T-helper 17 cell (primary cell): Measurements from ENCODE around the gene UQCC2. TPM values are rescaled to one million over a fixed set of nuclear protein-coding genes. Genes with fewer than 3 reads are reported as not detected.

Experiments used
- ATAC-seq: fragments of 150-1000 bp; cut with Tn5 transposase; 2 replicates; pipeline ENCODE4 v1.10.0; 2021; ENCODE audit warnings: mild to moderate bottlenecking, moderate library complexity
- DNase-seq, 3 donors: peaks; one replicate each; pipeline versions ENCODE4 v3.0.0 to v3.0.0-alpha.2; 2020 to 2021
- H3K9me3 ChIP-seq: one replicate; pipeline ENCODE4 v1.7.0; 2013; ENCODE audit warnings: low read length, mild to moderate bottlenecking; ENCODE audit not compliant: control insufficient read depth, poor library complexity, severe bottlenecking
- H3K27ac Mint-ChIP-seq: one replicate; pipeline ENCODE4 v1.8.0; 2022; ENCODE audit warnings: mild to moderate bottlenecking, moderate library complexity, mixed read lengths
- H3K27me3 Mint-ChIP-seq: one replicate; pipeline ENCODE4 v1.8.0; 2022; ENCODE audit warnings: mixed read lengths
- H3K36me3 Mint-ChIP-seq: one replicate; pipeline ENCODE4 v1.8.0; 2022; ENCODE audit warnings: low read depth, mixed read lengths
- H3K4me1 Mint-ChIP-seq: one replicate; pipeline ENCODE4 v1.8.0; 2022; ENCODE audit warnings: mild to moderate bottlenecking, mixed read lengths
- H3K4me3 Mint-ChIP-seq: one replicate; pipeline ENCODE4 v1.8.0; 2022; ENCODE audit warnings: mild to moderate bottlenecking, moderate library complexity, mixed read lengths
- total RNA-seq, 4 donors: library from RNA in 2 of 4; stranded (reverse) in 2 of 4; gene quantifications; one replicate each; pipeline ENCODE4 v1.2.3 and lab custom pipeline; 2022 to 2026

The UQCC2 gene
- total RNA-seq, 2 donors from 2014 or later = 17.3 to 19.8 TPM

DNA sequence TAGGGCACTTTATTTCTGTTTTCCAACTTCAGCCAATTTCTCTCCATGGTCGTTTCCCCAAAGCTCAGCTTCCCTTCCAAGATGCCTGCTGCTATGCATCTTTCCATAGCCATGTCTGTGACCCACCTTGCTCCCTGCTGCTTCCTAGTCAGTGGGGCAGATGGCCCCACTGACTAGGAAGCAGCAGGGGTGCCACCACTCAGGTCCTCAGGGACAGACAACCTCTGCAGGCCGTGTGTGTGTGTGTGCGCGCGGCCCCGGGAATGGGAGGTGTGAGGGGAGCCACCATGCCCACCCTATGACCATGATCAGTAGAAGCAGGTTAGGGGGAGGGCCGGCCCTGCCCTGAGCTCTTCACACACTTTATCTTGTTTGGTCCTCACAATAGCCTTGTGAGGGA lies 37.9 kb upstream of the UQCC2 start:
- peaks cover 12% of the 10 kb centered on the region for H3K4me1 Mint-ChIP-seq
- no peak overlapping the region for H3K4me3 Mint-ChIP-seq
- H3K9me3 ChIP-seq = no peaks in the 10 kb centered on the region
- H3K27ac Mint-ChIP-seq = no peak overlapping the region
- no peak for DNase-seq
- H3K27me3 Mint-ChIP-seq = peaks cover 21% of the 10 kb centered on the region
- H3K36me3 Mint-ChIP-seq = no peaks in the 10 kb centered on the region
- no peak for ATAC-seq

GRCh38 chr6:33748841-33749240 lies 37.3 kb upstream of the UQCC2 start:
- H3K9me3 ChIP-seq = no peaks in the 10 kb centered on the region
- Mint-ChIP-seq H3K27me3 (peaks cover 26% of the 10 kb centered on the region), H3K27ac (no peak overlapping the region), H3K4me1 (peaks cover 15% of the 10 kb centered on the region), H3K36me3 (no peaks in the 10 kb centered on the region), H3K4me3 (no peak overlapping the region)
- no peak for ATAC-seq
- DNase-seq = no peak

GRCh38 chr6:33747823-33748222 lies 36.3 kb upstream of the UQCC2 start:
- Mint-ChIP-seq H3K4me3 (no peak overlapping the region), H3K4me1 (peaks cover 15% of the 10 kb centered on the region), H3K27ac (peak overlapping the region; percentile 32), H3K27me3 (peaks cover 32% of the 10 kb centered on the region), H3K36me3 (no peaks in the 10 kb centered on the region)
- no peak for ATAC-seq
- no peaks in the 10 kb centered on the region for H3K9me3 ChIP-seq
- no peak for DNase-seq

GRCh38 chr6:33746651-33747100 lies 35.2 kb upstream of the UQCC2 start, which contains the start of gene IP6K3:
IP6K3 (minus strand) TSS chr6:33746905; CDS start chr6:33735476, 11,429 bp downstream.
- no peak for ATAC-seq
- peaks cover 15% of the 10 kb centered on the region for H3K4me1 Mint-ChIP-seq
- H3K9me3 ChIP-seq = no peaks in the 10 kb centered on the region
- no peaks in the 10 kb centered on the region for H3K36me3 Mint-ChIP-seq
- H3K4me3 Mint-ChIP-seq = no peak within 1 kb of the TSS
- H3K27ac Mint-ChIP-seq = peak within 1 kb of the TSS; percentile 32
- no peak for DNase-seq
- peaks cover 40% of the 10 kb centered on the region for H3K27me3 Mint-ChIP-seq

- H3K27me3 Mint-ChIP-seq = peaks cover 40% of the 10 kb centered on the region
- H3K9me3 ChIP-seq = no peaks in the 10 kb centered on the region
- ATAC-seq (no peak), DNase-seq (no peak)
- H3K36me3 Mint-ChIP-seq = no peaks in the 10 kb centered on the region
- no peak overlapping the region for H3K4me3 Mint-ChIP-seq
- H3K4me1 Mint-ChIP-seq = peaks cover 15% of the 10 kb centered on the region
- no peak overlapping the region for H3K27ac Mint-ChIP-seq
Observed at GRCh38 chr6:33746036-33746600, 34.6 kb upstream of the UQCC2 start.

DNA sequence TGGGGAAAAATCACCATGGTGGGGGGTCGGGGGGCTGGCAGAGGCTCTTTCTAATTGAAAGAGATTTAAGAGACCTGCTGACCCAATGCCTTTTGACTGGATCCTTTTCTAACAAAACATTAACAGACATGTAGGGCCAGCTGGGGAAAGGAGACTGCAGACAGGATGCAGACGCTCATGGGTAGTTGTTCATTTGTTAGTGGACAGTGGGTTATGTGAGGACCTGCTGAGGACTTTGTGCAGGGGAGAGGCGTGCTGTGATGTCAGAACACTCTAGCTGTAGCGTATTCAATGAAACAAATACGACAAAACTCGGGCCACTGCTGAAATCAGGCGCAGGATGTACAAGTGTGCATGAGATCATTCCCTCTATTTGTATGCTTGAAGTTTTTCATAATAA lies 34.0 kb upstream of the UQCC2 start:
- Mint-ChIP-seq H3K4me1 (peaks cover 10% of the 10 kb centered on the region), H3K27ac (no peak overlapping the region), H3K4me3 (no peak overlapping the region)

DNA sequence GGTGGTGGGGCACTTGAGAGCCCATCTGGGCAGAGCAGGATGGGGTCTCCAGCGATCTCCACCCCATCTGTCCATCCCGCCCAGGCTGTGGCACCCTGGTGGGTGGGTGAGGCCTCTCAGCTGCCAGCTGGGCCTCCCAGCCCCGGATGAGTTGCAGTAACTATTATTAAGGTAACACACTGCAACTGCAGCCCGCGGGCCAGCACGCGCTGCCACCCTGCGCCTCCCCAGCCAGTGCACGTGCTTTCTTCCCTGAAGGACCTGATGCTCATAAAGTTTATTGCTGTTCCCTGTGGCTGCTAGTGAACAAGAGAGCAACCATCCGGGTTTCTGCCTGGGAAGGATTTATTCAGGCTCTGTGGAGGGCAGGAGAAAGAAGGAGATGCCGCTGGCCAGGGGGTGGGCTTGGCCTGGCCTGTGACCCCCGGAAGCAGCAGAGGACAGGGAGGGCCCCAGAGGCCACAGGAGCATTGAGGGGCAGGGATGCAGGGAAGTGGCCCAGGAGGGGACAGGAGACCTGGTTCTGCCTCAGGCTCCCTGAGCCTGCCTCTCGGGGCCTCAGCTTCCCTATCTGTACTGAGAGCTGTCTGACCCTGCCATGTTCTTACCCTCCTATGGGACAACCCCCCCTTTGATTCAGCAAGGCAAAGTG lies 33.5 kb upstream of the UQCC2 start:
- H3K4me3 Mint-ChIP-seq = no peak overlapping the region
- DNase-seq (no peak), ATAC-seq (no peak)
- no peak overlapping the region for H3K27ac Mint-ChIP-seq
- H3K9me3 ChIP-seq = no peaks in the 10 kb centered on the region
- peaks cover 37% of the 10 kb centered on the region for H3K27me3 Mint-ChIP-seq
- no peaks in the 10 kb centered on the region for H3K36me3 Mint-ChIP-seq
- H3K4me1 Mint-ChIP-seq = peaks cover 6% of the 10 kb centered on the region

More for the DNA sequence above, 34.0 kb upstream of the UQCC2 start:
- ATAC-seq = no peak
- H3K9me3 ChIP-seq = no peaks in the 10 kb centered on the region
- H3K27me3 Mint-ChIP-seq = peaks cover 40% of the 10 kb centered on the region
- no peaks in the 10 kb centered on the region for H3K36me3 Mint-ChIP-seq
- no peak for DNase-seq

- DNase-seq (peak; percentile 51 to 54 (median 53)), ATAC-seq (peak; percentile 89)
- Mint-ChIP-seq H3K4me3 (no peak overlapping the region), H3K27ac (no peak overlapping the region), H3K4me1 (peaks cover 6% of the 10 kb centered on the region), H3K27me3 (peaks cover 33% of the 10 kb centered on the region), H3K36me3 (no peaks in the 10 kb centered on the region)
- H3K9me3 ChIP-seq = no peaks in the 10 kb centered on the region
Observed at GRCh38 chr6:33744001-33744848, 32.7 kb upstream of the UQCC2 start.

DNA sequence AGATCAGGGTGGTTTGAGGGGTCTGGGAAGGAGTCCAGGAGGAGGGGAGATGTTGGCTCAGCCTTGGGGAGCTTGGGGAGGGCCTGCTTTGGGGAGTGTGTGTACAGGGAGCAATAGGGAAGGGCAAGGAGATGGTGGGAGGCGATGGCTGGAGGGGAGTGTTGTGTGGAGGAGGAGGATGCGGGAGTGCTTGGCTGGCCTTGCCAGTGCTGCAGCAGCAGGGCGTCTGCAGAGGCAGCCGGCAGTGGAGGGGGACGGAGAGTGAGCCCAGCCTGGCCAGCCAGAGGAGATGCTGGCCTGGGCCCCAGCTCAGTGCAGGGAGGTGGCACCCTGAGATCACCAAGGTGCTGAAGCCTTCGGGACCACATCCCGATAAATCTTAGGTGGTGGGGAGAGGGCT lies 31.3 kb upstream of the UQCC2 start:
- no peak overlapping the region for H3K4me3 Mint-ChIP-seq
- no peak for DNase-seq
- no peaks in the 10 kb centered on the region for H3K9me3 ChIP-seq
- peaks cover 6% of the 10 kb centered on the region for H3K4me1 Mint-ChIP-seq
- no peaks in the 10 kb centered on the region for H3K36me3 Mint-ChIP-seq
- ATAC-seq = no peak
- H3K27me3 Mint-ChIP-seq = peaks cover 28% of the 10 kb centered on the region
- no peak overlapping the region for H3K27ac Mint-ChIP-seq

- no peak overlapping the region for H3K27ac Mint-ChIP-seq
- H3K36me3 Mint-ChIP-seq = no peaks in the 10 kb centered on the region
- H3K4me1 Mint-ChIP-seq = peaks cover 4% of the 10 kb centered on the region
- H3K27me3 Mint-ChIP-seq = peaks cover 20% of the 10 kb centered on the region
- DNase-seq (no peak), ATAC-seq (no peak)
- H3K4me3 Mint-ChIP-seq = no peak overlapping the region
- no peaks in the 10 kb centered on the region for H3K9me3 ChIP-seq
Observed at GRCh38 chr6:33742092-33742491, 30.6 kb upstream of the UQCC2 start.

GRCh38 chr6:33740794-33741193 lies 29.3 kb upstream of the UQCC2 start:
- Mint-ChIP-seq H3K4me1 (peaks cover 4% of the 10 kb centered on the region), H3K4me3 (no peak overlapping the region), H3K27ac (no peak overlapping the region), H3K36me3 (no peaks in the 10 kb centered on the region), H3K27me3 (peaks cover 19% of the 10 kb centered on the region)
- no peak for DNase-seq
- no peak for ATAC-seq
- H3K9me3 ChIP-seq = no peaks in the 10 kb centered on the region

DNA sequence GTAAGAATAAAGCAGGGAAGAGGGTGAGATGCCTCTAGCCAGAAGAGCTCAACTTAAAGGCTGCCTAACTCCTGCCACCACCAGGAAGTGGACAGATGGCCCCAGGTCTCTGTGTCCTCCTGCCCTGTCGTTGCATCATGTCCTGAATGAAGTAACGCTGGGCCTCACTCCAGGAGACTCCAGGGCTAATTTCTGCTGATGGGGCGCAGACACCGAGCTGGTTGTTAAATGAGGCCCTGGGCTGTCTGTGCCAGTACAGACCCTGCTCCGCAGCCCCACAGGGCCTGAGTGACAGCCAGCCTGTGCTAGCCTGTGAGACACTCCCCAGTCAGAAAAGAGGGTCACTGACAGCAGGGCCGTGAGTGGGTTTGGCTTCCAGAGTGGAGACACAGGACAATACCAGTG lies 28.7 kb upstream of the UQCC2 start:
- H3K27me3 Mint-ChIP-seq = peaks cover 19% of the 10 kb centered on the region
- no peak for DNase-seq
- peaks cover 4% of the 10 kb centered on the region for H3K4me1 Mint-ChIP-seq
- no peaks in the 10 kb centered on the region for H3K9me3 ChIP-seq
- H3K36me3 Mint-ChIP-seq = no peaks in the 10 kb centered on the region
- no peak overlapping the region for H3K4me3 Mint-ChIP-seq
- ATAC-seq = no peak
- H3K27ac Mint-ChIP-seq = no peak overlapping the region

- Mint-ChIP-seq H3K27me3 (peaks cover 19% of the 10 kb centered on the region), H3K4me3 (no peak overlapping the region), H3K27ac (no peak overlapping the region), H3K36me3 (no peaks in the 10 kb centered on the region), H3K4me1 (peaks cover 4% of the 10 kb centered on the region)
- H3K9me3 ChIP-seq = no peaks in the 10 kb centered on the region
- no peak for DNase-seq
- ATAC-seq = no peak
Observed at GRCh38 chr6:33739571-33739970, 28.1 kb upstream of the UQCC2 start.
